Measurements from ENCODE around the gene NCMAP.

DNA sequence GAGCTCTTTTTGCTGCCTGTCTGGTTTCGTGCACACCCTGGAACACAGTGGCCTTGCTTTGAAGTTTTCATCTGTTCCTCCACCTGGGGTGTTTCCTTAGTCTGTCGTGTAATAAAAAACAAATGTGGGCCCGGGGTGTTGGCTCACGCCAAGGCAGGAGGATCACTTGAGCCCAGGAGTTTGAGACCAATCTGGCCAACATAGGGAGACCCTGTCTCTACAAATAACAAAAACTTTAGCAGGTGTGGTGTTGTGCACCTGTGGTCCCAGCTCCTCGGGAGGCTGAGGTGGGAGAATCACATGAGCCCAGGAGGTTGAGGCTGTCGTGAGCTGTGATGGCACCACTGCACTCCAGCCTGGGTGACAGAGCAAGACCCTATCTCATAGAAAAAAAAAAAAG is 4.5 kb downstream of the NCMAP start:
- TF ChIP-seq, protein P1, sequence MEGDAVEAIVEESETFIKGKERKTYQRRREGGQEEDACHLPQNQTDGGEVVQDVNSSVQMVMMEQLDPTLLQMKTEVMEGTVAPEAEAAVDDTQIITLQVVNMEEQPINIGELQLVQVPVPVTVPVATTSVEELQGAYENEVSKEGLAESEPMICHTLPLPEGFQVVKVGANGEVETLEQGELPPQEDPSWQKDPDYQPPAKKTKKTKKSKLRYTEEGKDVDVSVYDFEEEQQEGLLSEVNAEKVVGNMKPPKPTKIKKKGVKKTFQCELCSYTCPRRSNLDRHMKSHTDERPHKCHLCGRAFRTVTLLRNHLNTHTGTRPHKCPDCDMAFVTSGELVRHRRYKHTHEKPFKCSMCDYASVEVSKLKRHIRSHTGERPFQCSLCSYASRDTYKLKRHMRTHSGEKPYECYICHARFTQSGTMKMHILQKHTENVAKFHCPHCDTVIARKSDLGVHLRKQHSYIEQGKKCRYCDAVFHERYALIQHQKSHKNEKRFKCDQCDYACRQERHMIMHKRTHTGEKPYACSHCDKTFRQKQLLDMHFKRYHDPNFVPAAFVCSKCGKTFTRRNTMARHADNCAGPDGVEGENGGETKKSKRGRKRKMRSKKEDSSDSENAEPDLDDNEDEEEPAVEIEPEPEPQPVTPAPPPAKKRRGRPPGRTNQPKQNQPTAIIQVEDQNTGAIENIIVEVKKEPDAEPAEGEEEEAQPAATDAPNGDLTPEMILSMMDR (IDR thresholded peaks at IDR 0.05) = no peak
- TF ChIP-seq POLR2A (IDR thresholded peaks at IDR 0.05) (no peak), POLR2AphosphoS5 (IDR thresholded peaks at IDR 0.05) (no peak)

All from gastroesophageal sphincter (tissue), 3 donors.